ENCODE data around the gene TENM4.

GRCh38 chr11:79086056-79086455 is 354.8 kb downstream of the TENM4 start:
- no peak for TF ChIP-seq CTCF (conservative IDR thresholded peaks at IDR 0.05; ENCODE audit: low read length)
- TF ChIP-seq EZH2phosphoT487 (IDR thresholded peaks at IDR 0.05; ENCODE audit: borderline replicate concordance, low read depth, low read length), result no peak
